Gastroesophageal sphincter (tissue), 3 donors: ENCODE results near the gene ZNF644.

Experiments
- POLR2AphosphoS5 ChIP-seq: sonication (generic); formaldehyde crosslinking; IDR thresholded peaks from one replicate; pipeline ENCODE4 v1.6.1; 2017; ENCODE audit warnings: antibody characterized with exemption
- TF ChIP-seq, protein P1 (sequence below), 4 experiments: fragments of 200-600 bp in 2 of 4; fragments of 450-650 bp in 2 of 4; sonication (generic) in 1 of 4; IDR thresholded peaks; one replicate each; pipeline ENCODE4 v1.5.1; 2017 to 2019; ENCODE audit warnings: antibody characterized with exemption in 4 of 4, mild to moderate bottlenecking in 2 of 4, moderate library complexity in 2 of 4

DNA sequence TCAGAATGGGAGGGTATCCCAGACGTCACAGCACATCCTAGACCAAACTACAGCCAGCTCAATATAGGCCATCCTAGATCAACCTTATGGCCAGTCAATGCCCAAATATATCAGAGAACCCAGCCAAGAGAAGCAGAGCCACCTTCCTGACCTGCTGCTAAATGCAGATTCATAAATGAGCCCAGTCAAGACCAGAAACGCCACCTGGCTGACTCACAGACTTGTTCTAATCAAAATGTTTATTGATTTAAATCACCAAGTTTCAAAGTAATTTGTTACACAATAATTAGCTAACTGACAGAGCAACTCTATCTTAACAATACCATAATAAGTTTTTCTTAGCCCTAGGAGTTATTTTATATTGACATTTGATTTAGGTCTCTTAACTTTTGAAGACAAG, 28.6 kb downstream of the ZNF644 start:
- TF ChIP-seq, protein P1, sequence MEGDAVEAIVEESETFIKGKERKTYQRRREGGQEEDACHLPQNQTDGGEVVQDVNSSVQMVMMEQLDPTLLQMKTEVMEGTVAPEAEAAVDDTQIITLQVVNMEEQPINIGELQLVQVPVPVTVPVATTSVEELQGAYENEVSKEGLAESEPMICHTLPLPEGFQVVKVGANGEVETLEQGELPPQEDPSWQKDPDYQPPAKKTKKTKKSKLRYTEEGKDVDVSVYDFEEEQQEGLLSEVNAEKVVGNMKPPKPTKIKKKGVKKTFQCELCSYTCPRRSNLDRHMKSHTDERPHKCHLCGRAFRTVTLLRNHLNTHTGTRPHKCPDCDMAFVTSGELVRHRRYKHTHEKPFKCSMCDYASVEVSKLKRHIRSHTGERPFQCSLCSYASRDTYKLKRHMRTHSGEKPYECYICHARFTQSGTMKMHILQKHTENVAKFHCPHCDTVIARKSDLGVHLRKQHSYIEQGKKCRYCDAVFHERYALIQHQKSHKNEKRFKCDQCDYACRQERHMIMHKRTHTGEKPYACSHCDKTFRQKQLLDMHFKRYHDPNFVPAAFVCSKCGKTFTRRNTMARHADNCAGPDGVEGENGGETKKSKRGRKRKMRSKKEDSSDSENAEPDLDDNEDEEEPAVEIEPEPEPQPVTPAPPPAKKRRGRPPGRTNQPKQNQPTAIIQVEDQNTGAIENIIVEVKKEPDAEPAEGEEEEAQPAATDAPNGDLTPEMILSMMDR (IDR thresholded peaks at IDR 0.05), result no peak
- TF ChIP-seq POLR2AphosphoS5, result no peak
